Ascending aorta (tissue), 2 donors: ENCODE measurements around the gene VPS4A. TPM values are rescaled to one million over a fixed set of nuclear protein-coding genes. Genes with fewer than 3 reads are reported as not detected.

Source experiments
- DNase-seq, 2 donors: peaks; one replicate each; pipeline ENCODE4 v3.0.0-alpha.2; 2019; ENCODE audit warnings: low spot score in 2 of 2
- H3K27ac ChIP-seq, 2 donors: fragments of 200-600 bp; sonication (generic); one replicate each; pipeline ENCODE4 v1.5.1; 2016 to 2017; ENCODE audit warnings: mild to moderate bottlenecking in 1 of 2
- H3K27me3 ChIP-seq: fragments of 200-600 bp; sonication (generic); one replicate; pipeline ENCODE4 v1.5.1; 2017
- H3K36me3 ChIP-seq, 2 donors: fragments of 200-600 bp; sonication (generic); one replicate each; pipeline ENCODE4 v1.5.1; 2016
- H3K4me1 ChIP-seq, 2 donors: fragments of 200-600 bp; sonication (generic); one replicate each; pipeline ENCODE4 v1.5.1; 2016 to 2017; ENCODE audit warnings: mild to moderate bottlenecking in 1 of 2
- H3K4me3 ChIP-seq, 2 donors: fragments of 200-600 bp; sonication (generic); one replicate each; pipeline ENCODE4 v1.5.1; 2016 to 2017; ENCODE audit warnings: mild to moderate bottlenecking in 1 of 2
- H3K9me3 ChIP-seq, 2 donors: fragments of 200-600 bp; sonication (generic); one replicate each; pipeline ENCODE4 v1.5.1; 2016
- intact Hi-C: fragments of 100-400 bp; cut with DNase I; formaldehyde crosslinking; loops from one replicate; pipeline ENCODE4 v1.15.1; 2023
- total RNA-seq: library from RNA; depleted of rRNA; stranded (reverse); fragments of >200 nt; gene quantifications from one replicate; pipeline ENCODE4 v1.1.0, GENCODE V29; 2016
- TF ChIP-seq, protein P1 (sequence below), 3 experiments: fragments of 200-600 bp in 2 of 3; fragments of 450-650 bp in 1 of 3; sonication (generic) in 2 of 3; IDR thresholded peaks; one replicate each; pipeline ENCODE4 v1.5.1; 2016 to 2019; ENCODE audit warnings: antibody characterized with exemption in 3 of 3, mild to moderate bottlenecking in 1 of 3, moderate library complexity in 1 of 3

VPS4A gene
- total RNA-seq, 1 donor from 2014 or later = 38.3 TPM

DNA sequence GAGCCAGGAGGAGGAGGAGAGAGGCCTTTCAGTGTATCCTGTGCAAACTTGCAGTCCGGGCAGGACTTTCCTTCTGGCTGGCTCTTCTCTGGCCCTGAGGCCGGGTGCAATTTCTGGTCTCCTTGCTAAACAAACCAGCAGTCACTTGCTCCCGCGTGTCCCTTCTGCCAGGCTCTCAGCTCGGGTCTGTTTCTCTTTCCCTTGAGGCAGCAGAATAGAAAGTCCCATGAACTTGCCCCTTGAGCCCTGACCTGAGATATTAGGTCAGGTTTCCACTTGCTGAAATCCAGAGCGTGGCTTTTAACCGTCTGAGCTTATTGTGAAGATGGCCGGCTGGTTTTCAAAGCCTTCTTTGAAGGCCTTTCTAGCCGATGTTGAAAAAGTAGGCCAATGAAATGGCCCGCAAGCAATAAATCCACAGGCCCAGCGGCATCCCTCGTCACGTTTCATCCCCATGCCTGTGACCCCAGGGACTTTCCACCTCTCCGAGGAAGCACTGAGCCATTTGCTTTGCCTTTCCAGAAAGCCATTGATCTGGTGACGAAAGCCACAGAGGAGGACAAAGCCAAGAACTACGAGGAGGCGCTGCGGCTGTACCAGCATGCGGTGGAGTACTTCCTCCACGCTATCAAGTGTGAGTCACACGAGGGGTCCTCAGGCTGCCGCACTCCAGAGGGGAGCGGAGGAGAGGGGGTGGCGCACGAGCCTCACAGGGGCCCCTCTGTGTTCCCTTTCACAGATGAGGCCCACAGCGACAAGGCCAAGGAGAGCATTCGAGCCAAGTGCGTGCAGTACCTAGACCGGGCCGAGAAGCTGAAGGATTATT, 4.5 kb downstream of the VPS4A start:
- intact Hi-C loops = loop anchor here (10.0 kb wide), 1 partner anchor 781 kb away; the partner anchor contains the start of gene ZFP90
- Histone ChIP-seq H3K27ac (no peak overlapping the region), H3K9me3 (no peaks in the 10 kb centered on the region), H3K4me3 (no peak overlapping the region), H3K27me3 (no peaks in the 10 kb centered on the region), H3K4me1 (peaks cover 6 to 14% of the 10 kb centered on the region in 2 donors), H3K36me3 (peaks cover 60 to 64% of the 10 kb centered on the region in 2 donors)
- DNase-seq = no peak
- TF ChIP-seq, protein P1, sequence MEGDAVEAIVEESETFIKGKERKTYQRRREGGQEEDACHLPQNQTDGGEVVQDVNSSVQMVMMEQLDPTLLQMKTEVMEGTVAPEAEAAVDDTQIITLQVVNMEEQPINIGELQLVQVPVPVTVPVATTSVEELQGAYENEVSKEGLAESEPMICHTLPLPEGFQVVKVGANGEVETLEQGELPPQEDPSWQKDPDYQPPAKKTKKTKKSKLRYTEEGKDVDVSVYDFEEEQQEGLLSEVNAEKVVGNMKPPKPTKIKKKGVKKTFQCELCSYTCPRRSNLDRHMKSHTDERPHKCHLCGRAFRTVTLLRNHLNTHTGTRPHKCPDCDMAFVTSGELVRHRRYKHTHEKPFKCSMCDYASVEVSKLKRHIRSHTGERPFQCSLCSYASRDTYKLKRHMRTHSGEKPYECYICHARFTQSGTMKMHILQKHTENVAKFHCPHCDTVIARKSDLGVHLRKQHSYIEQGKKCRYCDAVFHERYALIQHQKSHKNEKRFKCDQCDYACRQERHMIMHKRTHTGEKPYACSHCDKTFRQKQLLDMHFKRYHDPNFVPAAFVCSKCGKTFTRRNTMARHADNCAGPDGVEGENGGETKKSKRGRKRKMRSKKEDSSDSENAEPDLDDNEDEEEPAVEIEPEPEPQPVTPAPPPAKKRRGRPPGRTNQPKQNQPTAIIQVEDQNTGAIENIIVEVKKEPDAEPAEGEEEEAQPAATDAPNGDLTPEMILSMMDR (IDR thresholded peaks at IDR 0.05) = no peak

DNA sequence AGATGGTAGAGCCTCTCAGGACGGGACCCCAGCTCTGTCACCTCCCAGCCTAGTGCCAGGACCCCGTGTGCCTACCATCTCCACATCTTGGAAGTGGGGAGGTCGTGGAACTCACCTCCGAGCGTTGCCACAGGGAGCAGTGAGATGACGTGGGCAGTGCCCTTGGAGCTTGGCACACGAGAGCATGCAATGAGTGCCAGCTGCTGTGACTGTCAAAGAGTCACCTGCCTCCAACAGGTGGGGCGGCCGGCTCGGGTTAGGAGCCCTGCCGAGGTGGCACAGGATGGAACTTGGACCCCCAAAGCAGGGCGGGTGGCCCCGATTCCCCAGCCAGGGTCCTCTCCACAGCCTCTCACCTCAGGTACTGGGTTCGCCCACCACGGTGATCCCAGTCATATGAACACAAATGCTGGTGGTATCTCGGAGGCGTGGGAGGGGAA, 5.5 kb downstream of the VPS4A start:
- Histone ChIP-seq H3K27ac (no peak overlapping the region), H3K36me3 (peaks cover 69 to 73% of the 10 kb centered on the region in 2 donors), H3K4me3 (no peak overlapping the region), H3K27me3 (no peaks in the 10 kb centered on the region), H3K9me3 (no peaks in the 10 kb centered on the region), H3K4me1 (peaks cover 6 to 14% of the 10 kb centered on the region in 2 donors)
- no peak for DNase-seq
- intact Hi-C loops = loop anchor here (10.0 kb wide), 1 partner anchor 782 kb away; the partner anchor contains the start of gene ZFP90
- TF ChIP-seq, protein P1 (IDR thresholded peaks at IDR 0.05) = no peak

DNA sequence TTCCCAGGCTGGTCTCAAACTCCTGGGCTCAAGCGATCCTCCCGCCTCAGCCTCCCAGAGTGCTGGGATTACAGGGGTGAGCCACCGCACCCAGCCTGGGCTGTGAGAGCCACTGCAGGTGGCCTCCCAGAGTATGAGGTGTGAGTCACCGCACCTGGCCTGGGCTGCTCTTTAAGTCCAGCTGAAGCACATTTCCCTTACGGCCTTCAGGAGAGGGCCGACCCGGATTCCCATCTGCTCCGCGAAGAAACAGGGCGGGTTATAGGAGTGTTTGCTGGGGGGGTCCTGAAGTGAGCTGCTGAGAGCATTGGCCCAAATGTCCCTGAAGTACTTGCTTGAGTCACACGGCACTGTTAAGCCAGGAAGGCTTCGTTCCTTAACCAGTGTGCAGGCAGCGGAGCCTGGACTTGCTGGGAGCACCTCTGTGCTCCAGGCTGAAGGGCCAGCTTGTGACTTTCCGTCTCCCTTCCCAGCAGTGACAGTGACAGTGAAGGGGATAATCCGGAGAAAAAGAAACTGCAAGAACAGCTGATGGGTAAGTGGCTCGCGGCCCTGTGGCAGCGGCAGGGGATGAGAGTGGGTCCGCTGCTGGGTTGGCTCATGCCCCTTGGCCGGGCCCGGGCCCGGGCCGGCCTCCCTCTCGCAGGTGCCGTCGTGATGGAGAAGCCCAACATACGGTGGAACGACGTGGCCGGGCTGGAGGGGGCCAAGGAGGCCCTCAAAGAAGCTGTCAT, 7.2 kb downstream of the VPS4A start:
- intact Hi-C loops = loop anchor here (10.0 kb wide), 1 partner anchor 784 kb away; the partner anchor contains the start of gene ZFP90
- H3K4me1 ChIP-seq = no peaks in the 10 kb centered on the region
- TF ChIP-seq, protein P1 (IDR thresholded peaks at IDR 0.05) = no peak
- no peak overlapping the region for H3K4me3 ChIP-seq
- peaks cover 84 to 90% of the 10 kb centered on the region in 2 donors for H3K36me3 ChIP-seq
- no peaks in the 10 kb centered on the region for H3K9me3 ChIP-seq
- no peaks in the 10 kb centered on the region for H3K27me3 ChIP-seq
- H3K27ac ChIP-seq = no peak overlapping the region
- peak in 1 of 2 donors; percentile 52 for DNase-seq

DNA sequence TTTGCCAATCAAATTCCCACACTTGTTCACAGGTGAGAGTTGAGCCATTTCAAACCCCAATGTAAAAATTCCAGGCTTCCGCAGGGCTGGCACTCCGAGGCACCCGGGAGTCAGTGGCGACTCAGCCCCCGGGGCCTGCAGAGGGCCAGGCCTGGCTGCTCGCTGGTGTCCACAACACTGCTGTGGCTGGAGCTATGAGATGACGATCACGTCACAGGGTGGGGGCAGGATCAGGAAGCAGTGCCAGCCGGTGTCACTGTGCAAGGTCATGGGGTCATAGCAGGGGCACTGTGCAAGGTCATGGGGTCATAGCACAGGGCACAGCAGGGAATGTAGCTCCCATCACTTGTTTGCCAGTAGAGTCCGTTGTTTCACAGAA, 7.8 kb downstream of the VPS4A start:
- Histone ChIP-seq H3K4me3 (no peak overlapping the region), H3K27ac (no peak overlapping the region), H3K4me1 (no peaks in the 10 kb centered on the region), H3K36me3 (peaks cover 89 to 96% of the 10 kb centered on the region in 2 donors), H3K27me3 (no peaks in the 10 kb centered on the region), H3K9me3 (no peaks in the 10 kb centered on the region)
- intact Hi-C loops = loop anchor here (10.0 kb wide), 1 partner anchor 784 kb away; the partner anchor contains the start of gene ZFP90
- peak in 1 of 2 donors; percentile 54 for DNase-seq
- TF ChIP-seq, protein P1 (IDR thresholded peaks at IDR 0.05) = no peak

DNA sequence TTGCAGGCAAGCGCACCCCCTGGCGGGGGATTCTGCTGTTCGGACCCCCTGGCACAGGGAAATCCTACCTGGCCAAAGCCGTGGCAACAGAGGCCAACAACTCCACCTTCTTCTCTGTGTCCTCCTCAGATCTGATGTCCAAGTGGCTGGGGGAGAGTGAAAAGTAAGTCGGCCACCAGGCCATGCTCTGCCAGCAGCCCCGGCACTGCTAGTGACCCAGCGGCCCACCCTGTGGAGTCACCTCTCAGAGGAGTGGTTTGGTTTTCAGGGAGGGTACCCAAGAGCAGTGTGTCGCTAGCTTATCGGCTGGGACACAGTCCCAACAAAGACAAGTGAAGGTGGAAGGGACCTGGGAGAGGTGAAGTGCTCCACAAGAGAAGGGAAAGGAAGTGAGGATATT, 8.2 kb downstream of the VPS4A start:
- TF ChIP-seq, protein P1 (IDR thresholded peaks at IDR 0.05) = no peak
- DNase-seq = peak in 1 of 2 donors; percentile 54
- no peak overlapping the region for H3K4me3 ChIP-seq
- no peaks in the 10 kb centered on the region for H3K9me3 ChIP-seq
- peaks cover 92 to 96% of the 10 kb centered on the region in 2 donors for H3K36me3 ChIP-seq
- H3K27me3 ChIP-seq = no peaks in the 10 kb centered on the region
- H3K27ac ChIP-seq = no peak overlapping the region
- H3K4me1 ChIP-seq = no peaks in the 10 kb centered on the region
- intact Hi-C loops = loop anchor here (10.0 kb wide), 1 partner anchor 785 kb away; the partner anchor contains the start of gene ZFP90
